ENCODE results near the gene STOM.

STOM gene

DNA sequence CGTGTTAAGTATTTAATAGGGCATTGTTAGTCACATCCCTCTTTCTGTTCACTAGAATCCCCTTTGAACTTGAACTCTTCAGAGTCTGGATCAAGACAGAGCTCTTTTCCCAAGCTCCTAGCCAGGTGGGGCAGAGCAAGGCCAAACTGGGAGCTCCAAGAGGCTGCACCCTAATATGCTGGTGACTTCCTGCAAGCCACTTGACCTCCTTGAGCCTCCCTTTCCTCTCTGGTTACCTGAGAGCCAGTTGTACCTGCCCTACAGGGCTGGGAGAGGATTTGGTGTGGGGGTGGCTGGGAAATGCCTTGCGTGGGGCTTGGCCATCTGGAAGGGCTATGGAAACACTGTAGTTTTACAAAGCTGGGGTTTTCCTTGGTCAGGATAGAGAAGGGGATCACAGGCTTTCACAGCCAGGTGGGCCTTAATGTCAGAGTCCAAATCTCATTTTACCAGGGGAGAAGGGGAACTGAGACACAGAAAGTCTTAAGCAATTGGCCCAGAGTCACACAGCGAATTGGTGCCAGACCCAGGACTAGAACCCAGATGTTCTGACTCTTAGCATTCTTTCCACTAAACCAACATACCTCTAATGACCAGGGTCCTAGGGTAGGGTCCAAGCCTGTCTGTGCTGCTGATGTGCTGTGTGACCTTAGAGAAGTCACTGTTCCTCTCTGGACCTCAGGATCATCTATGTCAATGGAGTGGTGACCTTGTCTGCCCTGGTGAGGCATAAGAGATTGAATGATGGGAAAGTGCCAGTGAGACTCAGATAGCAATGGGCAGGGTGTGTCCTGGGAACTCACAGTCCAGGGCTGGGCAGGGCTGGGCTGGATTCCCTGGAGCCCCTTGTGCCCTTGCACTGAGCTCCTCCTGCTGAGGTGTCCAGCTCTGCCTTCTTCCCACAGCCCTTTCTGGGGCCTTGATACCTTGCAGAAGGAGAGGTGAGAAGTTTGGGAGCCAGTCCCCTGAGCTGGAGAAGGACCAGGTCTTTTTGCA is 66.3 kb downstream of the STOM start (continued):
- TF ChIP-seq ZNF433 (tag by site-specific recombination; IDR thresholded peaks at IDR 0.05; ENCODE audit: low read depth) (no peak), GLIS1 (tag by site-specific recombination; IDR thresholded peaks at IDR 0.05) (no peak)

- Histone ChIP-seq H3K36me3 (ENCODE audit: control insufficient read depth in 2 of 2, insufficient read depth in 1 of 2, low read length in 2 of 2) (peaks cover 0 to 25% of the 10 kb centered on the region in 2 experiments; a peak in 1 of 3 replicates), H3K4me3 (ENCODE audit: low read depth, low read length) (no peak overlapping the region), H3K27ac (ENCODE audit: extremely low read depth, low read depth, low read length) (no peak overlapping the region), H3K9me3 (ENCODE audit: control insufficient read depth, insufficient read depth, low read depth, low read length) (no peaks in the 10 kb centered on the region), H3K4me1 (ENCODE audit: control insufficient read depth, insufficient read depth, low read length) (0 out of 2 replicates have a peak, but pooled peaks cover 2% of the 10 kb centered on the region)
- TF ChIP-seq ZNF785 (tag by site-specific recombination; IDR thresholded peaks at IDR 0.05) (no peak), ZNF626 (tag by site-specific recombination; IDR thresholded peaks at IDR 0.05) (no peak), PRDM1 (tag by site-specific recombination; IDR thresholded peaks at IDR 0.05) (no peak), ZNF624 (tag by site-specific recombination; IDR thresholded peaks at IDR 0.05) (no peak)
- TF ChIP-seq, protein P1, sequence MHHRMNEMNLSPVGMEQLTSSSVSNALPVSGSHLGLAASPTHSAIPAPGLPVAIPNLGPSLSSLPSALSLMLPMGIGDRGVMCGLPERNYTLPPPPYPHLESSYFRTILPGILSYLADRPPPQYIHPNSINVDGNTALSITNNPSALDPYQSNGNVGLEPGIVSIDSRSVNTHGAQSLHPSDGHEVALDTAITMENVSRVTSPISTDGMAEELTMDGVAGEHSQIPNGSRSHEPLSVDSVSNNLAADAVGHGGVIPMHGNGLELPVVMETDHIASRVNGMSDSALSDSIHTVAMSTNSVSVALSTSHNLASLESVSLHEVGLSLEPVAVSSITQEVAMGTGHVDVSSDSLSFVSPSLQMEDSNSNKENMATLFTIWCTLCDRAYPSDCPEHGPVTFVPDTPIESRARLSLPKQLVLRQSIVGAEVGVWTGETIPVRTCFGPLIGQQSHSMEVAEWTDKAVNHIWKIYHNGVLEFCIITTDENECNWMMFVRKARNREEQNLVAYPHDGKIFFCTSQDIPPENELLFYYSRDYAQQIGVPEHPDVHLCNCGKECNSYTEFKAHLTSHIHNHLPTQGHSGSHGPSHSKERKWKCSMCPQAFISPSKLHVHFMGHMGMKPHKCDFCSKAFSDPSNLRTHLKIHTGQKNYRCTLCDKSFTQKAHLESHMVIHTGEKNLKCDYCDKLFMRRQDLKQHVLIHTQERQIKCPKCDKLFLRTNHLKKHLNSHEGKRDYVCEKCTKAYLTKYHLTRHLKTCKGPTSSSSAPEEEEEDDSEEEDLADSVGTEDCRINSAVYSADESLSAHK (tag by site-specific recombination; IDR thresholded peaks at IDR 0.05) = no peak
- TF ChIP-seq, protein P2, sequence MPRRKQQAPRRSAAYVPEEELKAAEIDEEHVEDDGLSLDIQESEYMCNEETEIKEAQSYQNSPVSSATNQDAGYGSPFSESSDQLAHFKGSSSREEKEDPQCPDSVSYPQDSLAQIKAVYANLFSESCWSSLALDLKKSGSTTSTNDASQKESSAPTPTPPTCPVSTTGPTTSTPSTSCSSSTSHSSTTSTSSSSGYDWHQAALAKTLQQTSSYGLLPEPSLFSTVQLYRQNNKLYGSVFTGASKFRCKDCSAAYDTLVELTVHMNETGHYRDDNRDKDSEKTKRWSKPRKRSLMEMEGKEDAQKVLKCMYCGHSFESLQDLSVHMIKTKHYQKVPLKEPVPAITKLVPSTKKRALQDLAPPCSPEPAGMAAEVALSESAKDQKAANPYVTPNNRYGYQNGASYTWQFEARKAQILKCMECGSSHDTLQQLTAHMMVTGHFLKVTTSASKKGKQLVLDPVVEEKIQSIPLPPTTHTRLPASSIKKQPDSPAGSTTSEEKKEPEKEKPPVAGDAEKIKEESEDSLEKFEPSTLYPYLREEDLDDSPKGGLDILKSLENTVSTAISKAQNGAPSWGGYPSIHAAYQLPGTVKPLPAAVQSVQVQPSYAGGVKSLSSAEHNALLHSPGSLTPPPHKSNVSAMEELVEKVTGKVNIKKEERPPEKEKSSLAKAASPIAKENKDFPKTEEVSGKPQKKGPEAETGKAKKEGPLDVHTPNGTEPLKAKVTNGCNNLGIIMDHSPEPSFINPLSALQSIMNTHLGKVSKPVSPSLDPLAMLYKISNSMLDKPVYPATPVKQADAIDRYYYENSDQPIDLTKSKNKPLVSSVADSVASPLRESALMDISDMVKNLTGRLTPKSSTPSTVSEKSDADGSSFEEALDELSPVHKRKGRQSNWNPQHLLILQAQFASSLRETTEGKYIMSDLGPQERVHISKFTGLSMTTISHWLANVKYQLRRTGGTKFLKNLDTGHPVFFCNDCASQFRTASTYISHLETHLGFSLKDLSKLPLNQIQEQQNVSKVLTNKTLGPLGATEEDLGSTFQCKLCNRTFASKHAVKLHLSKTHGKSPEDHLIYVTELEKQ (tag by site-specific recombination; IDR thresholded peaks at IDR 0.05; ENCODE audit: borderline replicate concordance) = no peak
- ChIA-PET CTCF (interaction anchor here (0.6 to 2.0 kb wide), 4 partner anchors 9 to 284 kb away, joined by 3 to 5 read pairs (median 4); no protein-coding TSS in a partner anchor), POLR2A (no interaction called here)
These were observed 67.3 kb downstream of the STOM start for GRCh38 chr9:121302786-121303185.

DNA sequence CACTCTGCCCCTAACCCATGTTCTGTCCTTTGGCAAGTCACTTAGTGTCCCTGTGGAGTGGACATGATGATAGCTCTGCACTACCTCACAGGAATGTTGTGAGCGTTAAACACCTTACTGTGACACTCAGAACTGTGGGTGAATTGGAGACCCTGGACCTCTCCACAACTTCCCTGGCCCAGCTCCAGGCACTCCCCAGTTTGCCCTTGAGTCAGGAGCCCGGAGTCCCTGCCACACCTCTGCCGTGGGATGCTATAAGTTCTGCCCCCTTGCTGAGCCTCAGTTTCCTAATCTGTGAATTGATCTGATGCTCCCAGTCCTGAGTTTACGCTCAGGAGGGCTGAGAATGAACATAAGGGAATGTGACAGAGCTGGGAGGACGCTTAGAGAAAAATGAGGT is 67.7 kb downstream of the STOM start:
- POLR2A ChIA-PET = no interaction called here
- H3K36me3 ChIP-seq (ENCODE audit: control insufficient read depth in 2 of 2, insufficient read depth in 1 of 2, low read length in 2 of 2) = peaks cover 0 to 25% of the 10 kb centered on the region in 2 experiments; a peak in 1 of 3 replicates
- TF ChIP-seq, protein P3, sequence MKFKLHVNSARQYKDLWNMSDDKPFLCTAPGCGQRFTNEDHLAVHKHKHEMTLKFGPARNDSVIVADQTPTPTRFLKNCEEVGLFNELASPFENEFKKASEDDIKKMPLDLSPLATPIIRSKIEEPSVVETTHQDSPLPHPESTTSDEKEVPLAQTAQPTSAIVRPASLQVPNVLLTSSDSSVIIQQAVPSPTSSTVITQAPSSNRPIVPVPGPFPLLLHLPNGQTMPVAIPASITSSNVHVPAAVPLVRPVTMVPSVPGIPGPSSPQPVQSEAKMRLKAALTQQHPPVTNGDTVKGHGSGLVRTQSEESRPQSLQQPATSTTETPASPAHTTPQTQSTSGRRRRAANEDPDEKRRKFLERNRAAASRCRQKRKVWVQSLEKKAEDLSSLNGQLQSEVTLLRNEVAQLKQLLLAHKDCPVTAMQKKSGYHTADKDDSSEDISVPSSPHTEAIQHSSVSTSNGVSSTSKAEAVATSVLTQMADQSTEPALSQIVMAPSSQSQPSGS (tag by site-specific recombination; IDR thresholded peaks at IDR 0.05; ENCODE audit: low read depth) = no peak
- TF ChIP-seq ZNF112 (tag by site-specific recombination; IDR thresholded peaks at IDR 0.05) (no peak), ZBTB26 (tag by site-specific recombination; optimal IDR thresholded peaks at IDR 0.05) (no peak), BCL6B (tag by site-specific recombination; IDR thresholded peaks at IDR 0.05) (no peak), ZNF776 (tag by site-specific recombination; IDR thresholded peaks at IDR 0.05; ENCODE audit: borderline replicate concordance) (no peak)
- TF ChIP-seq, protein P4, sequence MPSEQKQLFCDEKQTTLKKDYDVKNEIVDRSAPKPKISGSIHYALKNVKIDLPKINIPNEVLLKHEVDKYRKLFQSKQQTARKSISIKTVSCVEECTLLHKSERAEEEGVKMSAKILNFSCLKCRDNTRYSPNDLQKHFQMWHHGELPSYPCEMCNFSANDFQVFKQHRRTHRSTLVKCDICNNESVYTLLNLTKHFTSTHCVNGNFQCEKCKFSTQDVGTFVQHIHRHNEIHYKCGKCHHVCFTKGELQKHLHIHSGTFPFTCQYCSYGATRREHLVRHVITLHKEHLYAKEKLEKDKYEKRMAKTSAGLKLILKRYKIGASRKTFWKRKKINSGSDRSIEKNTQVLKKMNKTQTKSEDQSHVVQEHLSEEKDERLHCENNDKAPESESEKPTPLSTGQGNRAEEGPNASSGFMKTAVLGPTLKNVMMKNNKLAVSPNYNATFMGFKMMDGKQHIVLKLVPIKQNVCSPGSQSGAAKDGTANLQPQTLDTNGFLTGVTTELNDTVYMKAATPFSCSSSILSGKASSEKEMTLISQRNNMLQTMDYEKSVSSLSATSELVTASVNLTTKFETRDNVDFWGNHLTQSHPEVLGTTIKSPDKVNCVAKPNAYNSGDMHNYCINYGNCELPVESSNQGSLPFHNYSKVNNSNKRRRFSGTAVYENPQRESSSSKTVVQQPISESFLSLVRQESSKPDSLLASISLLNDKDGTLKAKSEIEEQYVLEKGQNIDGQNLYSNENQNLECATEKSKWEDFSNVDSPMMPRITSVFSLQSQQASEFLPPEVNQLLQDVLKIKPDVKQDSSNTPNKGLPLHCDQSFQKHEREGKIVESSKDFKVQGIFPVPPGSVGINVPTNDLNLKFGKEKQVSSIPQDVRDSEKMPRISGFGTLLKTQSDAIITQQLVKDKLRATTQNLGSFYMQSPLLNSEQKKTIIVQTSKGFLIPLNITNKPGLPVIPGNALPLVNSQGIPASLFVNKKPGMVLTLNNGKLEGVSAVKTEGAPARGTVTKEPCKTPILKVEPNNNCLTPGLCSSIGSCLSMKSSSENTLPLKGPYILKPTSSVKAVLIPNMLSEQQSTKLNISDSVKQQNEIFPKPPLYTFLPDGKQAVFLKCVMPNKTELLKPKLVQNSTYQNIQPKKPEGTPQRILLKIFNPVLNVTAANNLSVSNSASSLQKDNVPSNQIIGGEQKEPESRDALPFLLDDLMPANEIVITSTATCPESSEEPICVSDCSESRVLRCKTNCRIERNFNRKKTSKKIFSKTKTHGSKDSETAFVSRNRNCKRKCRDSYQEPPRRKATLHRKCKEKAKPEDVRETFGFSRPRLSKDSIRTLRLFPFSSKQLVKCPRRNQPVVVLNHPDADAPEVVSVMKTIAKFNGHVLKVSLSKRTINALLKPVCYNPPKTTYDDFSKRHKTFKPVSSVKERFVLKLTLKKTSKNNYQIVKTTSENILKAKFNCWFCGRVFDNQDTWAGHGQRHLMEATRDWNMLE (tag by site-specific recombination; conservative IDR thresholded peaks at IDR 0.05; ENCODE audit: low read depth) = no peak

More for the DNA sequence above, 67.7 kb downstream of the STOM start:
- H3K4me1 ChIP-seq (ENCODE audit: control insufficient read depth, insufficient read depth, low read length) = 0 out of 2 replicates have a peak, but pooled peaks cover 2% of the 10 kb centered on the region
- no peaks in the 10 kb centered on the region for H3K9me3 ChIP-seq (ENCODE audit: control insufficient read depth, insufficient read depth, low read depth, low read length)
- CTCF ChIA-PET = interaction anchor here (0.6 to 2.0 kb wide), 5 partner anchors 9 to 285 kb away, joined by 3 to 5 read pairs (median 3); no protein-coding TSS in a partner anchor
- no peak overlapping the region for H3K27ac ChIP-seq (ENCODE audit: extremely low read depth, low read depth, low read length)
- no peak overlapping the region for H3K4me3 ChIP-seq (ENCODE audit: low read depth, low read length)
